ENCODE measurements around the gene ZFC3H1. TPM values are rescaled to one million over a fixed set of nuclear protein-coding genes. Genes with fewer than 3 reads are reported as not detected.

ZFC3H1 gene
- total RNA-seq, 2 donors from 2014 or later, result 40.5 to 46.0 TPM

GRCh38 chr12:71646512-71646911 is 17.1 kb downstream of the ZFC3H1 start:
- Mint-ChIP-seq H3K4me1 (peaks cover 10% of the 10 kb centered on the region), H3K27ac (no peak overlapping the region), H3K27me3 (ENCODE audit: insufficient read depth) (no peaks in the 10 kb centered on the region), H3K36me3 (ENCODE audit: low read depth) (peaks cover 62% of the 10 kb centered on the region), H3K4me3 (no peak overlapping the region), H3K9me3 (no peaks in the 10 kb centered on the region)
- no peak overlapping the region for H3K27ac ChIP-seq (ENCODE audit: low read depth, low read length)
- DNase-seq, result no peak
- no peak overlapping the region for H3K9ac ChIP-seq (ENCODE audit: extremely low read depth, low read length, poor library complexity, severe bottlenecking)
- H3K9me3 ChIP-seq (ENCODE audit: control insufficient read depth, low read length), result peaks cover 6% of the 10 kb centered on the region
- H3K4me3 ChIP-seq (ENCODE audit: low read length), result no peak overlapping the region
- H3K4me1 ChIP-seq (ENCODE audit: control insufficient read depth, insufficient read depth, low read length), result peaks cover 2% of the 10 kb centered on the region
- WGBS, 2 experiments (ENCODE audit: insufficient coverage in 1 of 2, insufficient read length in 1 of 2), result 97 to 100% methylated on average over 3 of the region's 3 CpGs
- peaks cover 92% of the 10 kb centered on the region for H3K36me3 ChIP-seq (ENCODE audit: control insufficient read depth, insufficient read depth, low read length)
- TF ChIP-seq CTCF (conservative IDR thresholded peaks at IDR 0.05), result no peak
- no peaks in the 10 kb centered on the region for H3K27me3 ChIP-seq (ENCODE audit: control insufficient read depth, insufficient read depth, low read length, poor library complexity, severe bottlenecking)

GRCh38 chr12:71645268-71645667 is 18.4 kb downstream of the ZFC3H1 start:
- no peak for TF ChIP-seq CTCF (conservative IDR thresholded peaks at IDR 0.05)
- Histone ChIP-seq H3K9me3 (ENCODE audit: control insufficient read depth, low read length) (peaks cover under 1% of the 10 kb centered on the region), H3K27me3 (ENCODE audit: control insufficient read depth, insufficient read depth, low read length, poor library complexity, severe bottlenecking) (no peaks in the 10 kb centered on the region), H3K36me3 (ENCODE audit: control insufficient read depth, insufficient read depth, low read length) (peaks cover 92% of the 10 kb centered on the region), H3K27ac (ENCODE audit: low read depth, low read length) (no peak overlapping the region), H3K9ac (ENCODE audit: extremely low read depth, low read length, poor library complexity, severe bottlenecking) (no peak overlapping the region), H3K4me3 (ENCODE audit: low read length) (no peak overlapping the region), H3K4me1 (ENCODE audit: control insufficient read depth, insufficient read depth, low read length) (peaks cover 6% of the 10 kb centered on the region)
- H3K27ac Mint-ChIP-seq, result no peak overlapping the region
- no peaks in the 10 kb centered on the region for H3K27me3 Mint-ChIP-seq (ENCODE audit: insufficient read depth)
- peaks cover 12% of the 10 kb centered on the region for H3K4me1 Mint-ChIP-seq
- DNase-seq, result no peak
- H3K36me3 Mint-ChIP-seq (ENCODE audit: low read depth), result peaks cover 68% of the 10 kb centered on the region
- H3K4me3 Mint-ChIP-seq, result no peak overlapping the region
- 90 to 95% methylated on average over 3 of the region's 3 CpGs for WGBS, 2 experiments (ENCODE audit: insufficient coverage in 1 of 2, insufficient read length in 1 of 2)
- no peaks in the 10 kb centered on the region for H3K9me3 Mint-ChIP-seq

GRCh38 chr12:71642264-71642663 is 21.4 kb downstream of the ZFC3H1 start:
- Histone ChIP-seq H3K4me3 (ENCODE audit: low read length) (peak overlapping the region; percentile 8), H3K27me3 (ENCODE audit: control insufficient read depth, insufficient read depth, low read length, poor library complexity, severe bottlenecking) (no peaks in the 10 kb centered on the region), H3K27ac (ENCODE audit: low read depth, low read length) (no peak overlapping the region), H3K4me1 (ENCODE audit: control insufficient read depth, insufficient read depth, low read length) (peaks cover 6% of the 10 kb centered on the region), H3K36me3 (ENCODE audit: control insufficient read depth, insufficient read depth, low read length) (peaks cover 93% of the 10 kb centered on the region), H3K9ac (ENCODE audit: extremely low read depth, low read length, poor library complexity, severe bottlenecking) (no peak overlapping the region), H3K9me3 (ENCODE audit: control insufficient read depth, low read length) (no peaks in the 10 kb centered on the region)
- H3K4me1 Mint-ChIP-seq, result peaks cover 17% of the 10 kb centered on the region
- no peak for TF ChIP-seq CTCF (conservative IDR thresholded peaks at IDR 0.05)
- H3K9me3 Mint-ChIP-seq, result no peaks in the 10 kb centered on the region
- DNase-seq, result no peak
- no peak overlapping the region for H3K27ac Mint-ChIP-seq
- WGBS, 2 experiments (ENCODE audit: insufficient coverage in 1 of 2, insufficient read length in 1 of 2), result 46 to 71% methylated on average over 1 to 2 of the region's 2 CpGs
- H3K4me3 Mint-ChIP-seq, result no peak overlapping the region
- peaks cover 68% of the 10 kb centered on the region for H3K36me3 Mint-ChIP-seq (ENCODE audit: low read depth)
- no peaks in the 10 kb centered on the region for H3K27me3 Mint-ChIP-seq (ENCODE audit: insufficient read depth)

Data from endodermal cell (in vitro differentiated cells).